Gastroesophageal sphincter (tissue), 4 donors: ENCODE measurements around the gene FAM210B. TPM values are rescaled to one million over a fixed set of nuclear protein-coding genes. Genes with fewer than 3 reads are reported as not detected.

Source experiments
- ATAC-seq: fragments of 150-250 bp; one replicate; pipeline ENCODE4 v1.9.1; 2016; ENCODE audit warnings: mild to moderate bottlenecking, moderate library complexity
- H3K27ac ChIP-seq, 4 donors: fragments of 200-600 bp; sonication (generic) in 3 of 4; 1 replicate in 3 of 4; 2 replicates in 1 of 4; pipeline ENCODE4 v1.5.1; 2016 to 2019
- H3K27me3 ChIP-seq: fragments of 200-600 bp; sonication (generic); one replicate; pipeline ENCODE4 v1.5.1; 2019
- H3K36me3 ChIP-seq, 2 donors: fragments of 200-600 bp; sonication (generic); one replicate each; pipeline ENCODE4 v1.5.1; 2019; ENCODE audit warnings: control low read depth in 1 of 2
- H3K4me1 ChIP-seq, 3 donors: fragments of 200-600 bp; sonication (generic); 1 replicate in 2 of 3; 2 replicates in 1 of 3; pipeline ENCODE4 v1.5.1; 2016 to 2019; ENCODE audit warnings: control low read depth in 2 of 3
- H3K4me3 ChIP-seq, 2 donors: fragments of 200-600 bp; sonication (generic); one replicate each; pipeline ENCODE4 v1.5.1; 2019; ENCODE audit warnings: mild to moderate bottlenecking in 1 of 2, moderate library complexity in 1 of 2
- H3K9me3 ChIP-seq, 3 donors: fragments of 200-600 bp; sonication (generic); one replicate each; pipeline ENCODE4 v1.5.1; 2017 to 2019; ENCODE audit warnings: control low read depth in 2 of 3
- EP300 ChIP-seq: sonication (generic); formaldehyde crosslinking; IDR thresholded peaks from one replicate; pipeline ENCODE4 v1.6.1; 2017; ENCODE audit warnings: antibody characterized with exemption, mild to moderate bottlenecking
- POLR2A ChIP-seq, 2 donors: fragments of 450-650 bp; IDR thresholded peaks; one replicate each; pipeline ENCODE4 v1.6.1; 2017; ENCODE audit warnings: antibody characterized with exemption in 2 of 2, mild to moderate bottlenecking in 2 of 2, moderate library complexity in 1 of 2
- POLR2AphosphoS5 ChIP-seq: sonication (generic); formaldehyde crosslinking; IDR thresholded peaks from one replicate; pipeline ENCODE4 v1.6.1; 2017; ENCODE audit warnings: antibody characterized with exemption
- WGBS, 2 donors: methylation state at CpG; one replicate each; pipeline ENCODE4 v1.1.5; 2018; ENCODE audit warnings: low coverage in 1 of 2; 5-methylcytosine and 5-hydroxymethylcytosine counted together
- total RNA-seq, 4 donors: library from RNA; depleted of rRNA; stranded (reverse); fragments of >200 nt; gene quantifications; one replicate each; pipeline ENCODE4 v1.1.0, GENCODE V29; 2016
- TF ChIP-seq, protein P1 (sequence below), 4 experiments: fragments of 200-600 bp in 2 of 4; fragments of 450-650 bp in 2 of 4; sonication (generic) in 1 of 4; IDR thresholded peaks; one replicate each; pipeline ENCODE4 v1.5.1; 2017 to 2019; ENCODE audit warnings: antibody characterized with exemption in 4 of 4, mild to moderate bottlenecking in 2 of 4, moderate library complexity in 2 of 4

Gene FAM210B, protein sequence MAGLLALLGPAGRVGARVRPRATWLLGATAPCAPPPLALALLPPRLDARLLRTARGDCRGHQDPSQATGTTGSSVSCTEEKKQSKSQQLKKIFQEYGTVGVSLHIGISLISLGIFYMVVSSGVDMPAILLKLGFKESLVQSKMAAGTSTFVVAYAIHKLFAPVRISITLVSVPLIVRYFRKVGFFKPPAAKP
- total RNA-seq: 10 to 100 TPM; 57.4 to 79.9 (median 59.3) TPM

DNA sequence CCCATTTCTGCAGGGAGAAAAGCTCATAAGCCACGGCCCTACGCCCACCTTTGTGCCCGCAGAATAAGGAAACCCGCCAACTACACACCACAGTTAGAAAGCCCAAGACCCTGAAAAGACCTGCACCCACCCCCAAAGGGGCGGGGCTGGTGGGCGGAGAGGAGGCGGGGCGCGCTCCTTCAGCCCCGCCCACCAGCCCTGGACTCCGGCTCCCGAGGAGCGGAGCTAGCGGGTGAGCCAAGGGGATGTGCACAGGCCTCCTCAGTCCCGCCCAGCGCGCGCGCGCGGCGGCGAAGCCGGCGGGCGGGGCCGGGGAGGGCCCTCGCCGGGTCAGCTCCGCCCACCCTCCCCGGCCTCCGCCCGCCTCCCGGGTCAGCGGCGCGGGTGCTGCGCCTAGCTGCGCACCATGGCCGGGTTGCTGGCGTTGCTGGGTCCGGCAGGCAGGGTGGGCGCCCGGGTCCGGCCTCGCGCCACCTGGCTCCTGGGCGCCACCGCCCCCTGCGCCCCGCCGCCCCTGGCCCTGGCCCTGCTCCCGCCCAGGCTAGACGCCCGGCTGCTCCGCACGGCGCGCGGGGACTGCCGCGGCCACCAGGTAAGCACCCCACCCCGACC lies at the start of gene FAM210B:
Gene FAM210B (plus strand): TSS at position 375 of the 612 bp plus-strand sequence. CDS start 32 bp downstream, at position 407.
- Histone ChIP-seq H3K9me3 (no peaks in the 10 kb centered on the region), H3K4me3 (peak within 1 kb of the TSS; percentile 95 to 100), H3K27me3 (no peaks in the 10 kb centered on the region), H3K27ac (peak within 1 kb of the TSS; percentile 77 to 91 (median 84)), H3K36me3 (peaks cover 0 to 15% of the 10 kb centered on the region in 2 donors), H3K4me1 (peaks cover 0 to 49% (median 19%) of the 10 kb centered on the region in 3 donors)
- ATAC-seq: peak; percentile 99
- TF ChIP-seq POLR2AphosphoS5 (peak; percentile 78), POLR2A (IDR thresholded peaks at IDR 0.05) (peak; percentile 70 to 73)
- TF ChIP-seq, protein P1, sequence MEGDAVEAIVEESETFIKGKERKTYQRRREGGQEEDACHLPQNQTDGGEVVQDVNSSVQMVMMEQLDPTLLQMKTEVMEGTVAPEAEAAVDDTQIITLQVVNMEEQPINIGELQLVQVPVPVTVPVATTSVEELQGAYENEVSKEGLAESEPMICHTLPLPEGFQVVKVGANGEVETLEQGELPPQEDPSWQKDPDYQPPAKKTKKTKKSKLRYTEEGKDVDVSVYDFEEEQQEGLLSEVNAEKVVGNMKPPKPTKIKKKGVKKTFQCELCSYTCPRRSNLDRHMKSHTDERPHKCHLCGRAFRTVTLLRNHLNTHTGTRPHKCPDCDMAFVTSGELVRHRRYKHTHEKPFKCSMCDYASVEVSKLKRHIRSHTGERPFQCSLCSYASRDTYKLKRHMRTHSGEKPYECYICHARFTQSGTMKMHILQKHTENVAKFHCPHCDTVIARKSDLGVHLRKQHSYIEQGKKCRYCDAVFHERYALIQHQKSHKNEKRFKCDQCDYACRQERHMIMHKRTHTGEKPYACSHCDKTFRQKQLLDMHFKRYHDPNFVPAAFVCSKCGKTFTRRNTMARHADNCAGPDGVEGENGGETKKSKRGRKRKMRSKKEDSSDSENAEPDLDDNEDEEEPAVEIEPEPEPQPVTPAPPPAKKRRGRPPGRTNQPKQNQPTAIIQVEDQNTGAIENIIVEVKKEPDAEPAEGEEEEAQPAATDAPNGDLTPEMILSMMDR (IDR thresholded peaks at IDR 0.05): no peak
- WGBS, 2 donors: 0% methylated on average over 4 of the region's 63 CpGs; no CpG with 5 or more reads in 1 of the 2 donors

DNA sequence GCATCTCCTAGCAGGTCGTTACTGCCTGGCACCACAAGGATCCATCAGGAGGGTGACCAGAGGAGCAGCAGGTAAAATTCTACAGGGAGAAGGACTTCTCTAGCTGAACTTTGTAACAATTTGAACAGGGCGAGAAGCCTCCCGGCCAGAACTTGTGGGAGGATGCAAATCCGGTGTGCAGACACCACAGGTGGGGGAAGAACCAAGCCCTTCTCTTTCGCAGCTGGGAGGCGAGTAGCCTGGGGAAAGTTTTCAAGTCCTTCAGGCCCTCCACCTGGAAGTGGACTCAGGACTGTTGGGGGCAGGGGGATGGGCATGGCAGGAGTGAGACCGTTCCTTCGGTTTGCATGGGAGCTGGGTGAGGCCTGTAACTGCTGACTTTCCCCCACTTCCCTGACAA lies 42.7 kb upstream of the FAM210B start:
- Histone ChIP-seq H3K4me3 (no peak overlapping the region), H3K27ac (no peak overlapping the region), H3K36me3 (no peaks in the 10 kb centered on the region), H3K4me1 (no peaks in the 10 kb centered on the region), H3K27me3 (peaks cover 18% of the 10 kb centered on the region), H3K9me3 (peaks cover 0 to 5% (median 0%) of the 10 kb centered on the region in 3 donors)
- 61 to 73% methylated on average over 2 to 4 of the region's 8 CpGs for WGBS, 2 donors
- TF ChIP-seq EP300 (no peak), POLR2AphosphoS5 (no peak), POLR2A (IDR thresholded peaks at IDR 0.05) (no peak)
- TF ChIP-seq, protein P1 (IDR thresholded peaks at IDR 0.05): no peak
- ATAC-seq: no peak

DNA sequence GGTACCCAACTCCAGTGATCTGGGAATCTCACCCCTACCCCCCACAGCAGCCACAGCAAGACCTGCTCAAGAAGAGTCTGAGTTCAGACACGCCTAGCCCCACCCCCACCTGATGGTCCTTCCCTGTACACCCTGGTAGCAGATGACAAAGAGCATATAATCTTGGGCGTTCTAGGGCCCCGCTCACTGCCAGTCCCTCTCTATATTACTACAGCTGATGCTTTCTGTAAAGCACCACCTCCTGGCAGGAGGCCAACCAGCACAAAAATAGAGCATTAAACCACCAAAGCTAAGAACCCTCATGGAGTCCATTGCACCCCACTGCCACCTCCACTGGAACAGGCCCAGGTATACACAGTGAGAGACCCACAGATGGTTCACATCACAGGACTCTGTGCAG lies 42.3 kb upstream of the FAM210B start:
- H3K27me3 ChIP-seq: peaks cover 18% of the 10 kb centered on the region
- no peak overlapping the region for H3K27ac ChIP-seq
- no peaks in the 10 kb centered on the region for H3K36me3 ChIP-seq
- H3K9me3 ChIP-seq: peaks cover 0 to 5% (median 0%) of the 10 kb centered on the region in 3 donors
- TF ChIP-seq, protein P1 (IDR thresholded peaks at IDR 0.05): no peak
- TF ChIP-seq POLR2AphosphoS5 (no peak), POLR2A (IDR thresholded peaks at IDR 0.05) (no peak), EP300 (no peak)
- no peak for ATAC-seq
- 60% methylated on average over 1 of the region's 3 CpGs; no CpG with 5 or more reads in 1 of the 2 donors for WGBS, 2 donors
- H3K4me3 ChIP-seq: no peak overlapping the region
- no peaks in the 10 kb centered on the region for H3K4me1 ChIP-seq

DNA sequence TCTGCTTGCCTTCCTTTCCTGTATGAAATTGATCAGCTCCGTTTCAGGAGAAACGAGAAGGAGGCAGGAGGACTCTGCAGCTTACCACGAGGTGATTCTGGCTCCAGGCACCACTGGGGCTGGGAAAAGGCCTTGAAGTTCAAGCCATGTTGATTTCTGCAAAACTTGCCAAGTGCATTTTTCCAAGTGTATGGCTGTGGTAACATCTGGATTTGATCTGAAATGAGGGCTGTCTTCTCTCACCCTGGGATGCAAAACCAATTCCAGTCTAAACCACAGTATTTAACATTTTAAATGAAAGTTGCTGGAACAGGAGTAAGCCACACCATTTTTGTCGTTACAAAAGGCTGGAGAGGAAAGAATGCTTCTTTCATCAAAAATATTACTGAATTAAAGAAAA lies 36.1 kb upstream of the FAM210B start:
- TF ChIP-seq, protein P1 (IDR thresholded peaks at IDR 0.05): no peak
- TF ChIP-seq POLR2AphosphoS5: no peak
- TF ChIP-seq POLR2A (IDR thresholded peaks at IDR 0.05): no peak
- no peak for TF ChIP-seq EP300
- H3K9me3 ChIP-seq: no peaks in the 10 kb centered on the region
- H3K27ac ChIP-seq: no peak overlapping the region
- ATAC-seq: no peak
- H3K36me3 ChIP-seq: no peaks in the 10 kb centered on the region
- peaks cover 33% of the 10 kb centered on the region for H3K27me3 ChIP-seq
- H3K4me1 ChIP-seq: no peaks in the 10 kb centered on the region
- no peak overlapping the region for H3K4me3 ChIP-seq
- 27 to 31% methylated on average over 3 to 4 of the region's 4 CpGs for WGBS, 2 donors

DNA sequence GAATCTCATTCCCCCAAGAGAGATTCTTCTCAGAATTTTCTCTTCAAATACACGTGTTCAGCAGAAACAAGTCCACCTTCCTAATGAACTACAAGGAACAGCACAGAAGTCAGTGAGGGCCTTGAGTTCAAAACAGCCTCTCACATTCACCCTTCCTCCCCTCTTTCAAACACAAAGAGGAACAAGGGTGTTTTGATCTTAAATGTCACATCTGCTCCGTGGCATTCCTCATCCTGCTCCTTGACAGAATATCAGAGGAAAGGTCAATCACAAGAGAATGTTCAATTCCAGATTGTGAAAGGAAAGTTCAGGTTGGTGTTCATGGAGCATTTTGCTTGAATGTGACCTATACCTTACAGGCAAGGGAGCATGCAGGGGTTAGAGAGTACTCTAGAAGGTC lies 35.6 kb upstream of the FAM210B start:
- Histone ChIP-seq H3K27me3 (peaks cover 35% of the 10 kb centered on the region), H3K4me3 (no peak overlapping the region), H3K9me3 (no peaks in the 10 kb centered on the region), H3K4me1 (no peaks in the 10 kb centered on the region), H3K27ac (no peak overlapping the region), H3K36me3 (no peaks in the 10 kb centered on the region)
- no peak for ATAC-seq
- TF ChIP-seq, protein P1 (IDR thresholded peaks at IDR 0.05): no peak
- TF ChIP-seq POLR2AphosphoS5: no peak
- no peak for TF ChIP-seq EP300
- 23 to 40% methylated on average over 2 of the region's 2 CpGs for WGBS, 2 donors
